Astrocyte (in vitro differentiated cells and primary cell): ENCODE data around the gene RSKR. TPM values are rescaled to one million over a fixed set of nuclear protein-coding genes. Genes with fewer than 3 reads are reported as not detected.

Source experiments
- DNase-seq: peaks from one replicate; pipeline ENCODE4 v3.0.0-alpha.2; 2010; ENCODE audit warnings: low read depth
- FAIRE-seq: peaks from 2 replicates; lab custom pipeline; 2011; peaks lifted over from hg19 to GRCh38; lab: Jason Lieb, UNC
- H2AFZ ChIP-seq: 2 replicates; pipeline ENCODE4 v1.6.0; 2012; ENCODE audit warnings: low read depth, low read length, inconsistent platforms
- H3K27ac ChIP-seq: 2 replicates; pipeline ENCODE4 v1.5.1; 2011; ENCODE audit warnings: low read depth, low read length, inconsistent platforms
- H3K27me3 ChIP-seq: 2 replicates; pipeline ENCODE4 v1.6.0; 2011; ENCODE audit warnings: low read length, inconsistent platforms; ENCODE audit not compliant: insufficient read depth
- H3K36me3 ChIP-seq: 2 replicates; pipeline ENCODE4 v1.5.1; 2011; ENCODE audit warnings: low read length, inconsistent platforms; ENCODE audit not compliant: insufficient read depth
- H3K4me1 ChIP-seq: 2 replicates; pipeline ENCODE4 v1.5.1; 2011; ENCODE audit warnings: low read length, inconsistent platforms; ENCODE audit not compliant: insufficient read depth
- H3K4me2 ChIP-seq: 2 replicates; pipeline ENCODE4 v1.6.0; 2012; ENCODE audit warnings: low read length, inconsistent platforms
- H3K4me3 ChIP-seq: 2 replicates; pipeline ENCODE4 v1.5.1; 2011; ENCODE audit warnings: low read depth, mild to moderate bottlenecking, low read length, inconsistent platforms; ENCODE audit not compliant: insufficient read depth
- H3K79me2 ChIP-seq: 2 replicates; pipeline ENCODE4 v1.6.0; 2012; ENCODE audit warnings: mild to moderate bottlenecking, low read length, inconsistent platforms; ENCODE audit not compliant: insufficient read depth
- H3K9ac ChIP-seq: 2 replicates; pipeline ENCODE4 v1.6.0; 2012; ENCODE audit warnings: mild to moderate bottlenecking, low read length, inconsistent platforms
- H3K9me3 ChIP-seq: 2 replicates; pipeline ENCODE4 v1.5.1; 2012; ENCODE audit warnings: low read depth, mild to moderate bottlenecking, low read length, inconsistent platforms; ENCODE audit not compliant: insufficient read depth
- H4K20me1 ChIP-seq: 2 replicates; pipeline ENCODE4 v1.6.0; 2012; ENCODE audit warnings: low read length, inconsistent platforms; ENCODE audit not compliant: insufficient read depth
- H3K27ac Mint-ChIP-seq: one replicate; pipeline ENCODE4 v1.8.0; 2021; ENCODE audit warnings: mild to moderate bottlenecking, mixed read lengths; ENCODE audit not compliant: unreplicated experiment
- H3K27me3 Mint-ChIP-seq: one replicate; pipeline ENCODE4 v1.8.0; 2021; ENCODE audit warnings: low read depth, mixed read lengths; ENCODE audit not compliant: unreplicated experiment
- H3K36me3 Mint-ChIP-seq: one replicate; pipeline ENCODE4 v1.8.0; 2021; ENCODE audit warnings: low read depth, mixed read lengths; ENCODE audit not compliant: unreplicated experiment
- H3K4me1 Mint-ChIP-seq: one replicate; pipeline ENCODE4 v1.8.0; 2021; ENCODE audit warnings: low read depth, mixed read lengths; ENCODE audit not compliant: unreplicated experiment
- H3K4me3 Mint-ChIP-seq: one replicate; pipeline ENCODE4 v1.8.0; 2021; ENCODE audit warnings: mild to moderate bottlenecking, moderate library complexity, mixed read lengths; ENCODE audit not compliant: unreplicated experiment
- H3K9me3 Mint-ChIP-seq: one replicate; pipeline ENCODE4 v1.8.0; 2021; ENCODE audit warnings: mild to moderate bottlenecking, mixed read lengths; ENCODE audit not compliant: unreplicated experiment
- EZH2 ChIP-seq: IDR thresholded peaks from 2 replicates; pipeline ENCODE4 v1.6.1; 2012; ENCODE audit warnings: mild to moderate bottlenecking, low read length, inconsistent platforms; ENCODE audit not compliant: insufficient read depth
- total RNA-seq: library from RNA; stranded (reverse); gene quantifications from 2 replicates; pipeline ENCODE4 v1.2.1, GENCODE V29; 2021
- TF ChIP-seq, protein P1 (sequence below): IDR thresholded peaks from 2 replicates; pipeline ENCODE4 v1.5.1; 2011; ENCODE audit warnings: low read depth, mild to moderate bottlenecking, inconsistent platforms, low read length, moderate library complexity; ENCODE audit not compliant: insufficient read depth

The RSKR gene
- total RNA-seq, 1 donor from 2014 or later, result 13.5 TPM

DNA sequence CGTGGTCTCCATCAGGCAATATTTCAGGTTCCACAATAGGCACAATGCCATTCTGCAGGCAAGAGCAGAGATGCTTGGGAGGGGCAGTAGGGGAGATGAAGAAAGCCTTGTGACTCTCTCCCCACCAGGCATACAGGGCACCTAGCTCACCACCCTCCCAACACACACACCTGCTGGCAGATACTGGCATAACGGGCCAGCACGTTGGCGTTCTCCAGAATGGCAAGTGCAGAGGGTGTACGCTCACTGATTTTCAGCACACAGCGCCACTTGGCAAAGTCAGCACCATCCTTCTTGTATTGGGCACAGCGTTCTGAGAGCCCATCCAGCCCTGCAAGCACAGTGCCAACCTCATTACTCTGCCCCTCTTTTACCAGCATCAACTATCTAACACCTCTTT lies 39.5 kb downstream of the RSKR start:
- FAIRE-seq, result no peak
- H3K4me3 Mint-ChIP-seq, result no peak overlapping the region
- H3K79me2 ChIP-seq, result peaks cover 17% of the 10 kb centered on the region

DNA sequence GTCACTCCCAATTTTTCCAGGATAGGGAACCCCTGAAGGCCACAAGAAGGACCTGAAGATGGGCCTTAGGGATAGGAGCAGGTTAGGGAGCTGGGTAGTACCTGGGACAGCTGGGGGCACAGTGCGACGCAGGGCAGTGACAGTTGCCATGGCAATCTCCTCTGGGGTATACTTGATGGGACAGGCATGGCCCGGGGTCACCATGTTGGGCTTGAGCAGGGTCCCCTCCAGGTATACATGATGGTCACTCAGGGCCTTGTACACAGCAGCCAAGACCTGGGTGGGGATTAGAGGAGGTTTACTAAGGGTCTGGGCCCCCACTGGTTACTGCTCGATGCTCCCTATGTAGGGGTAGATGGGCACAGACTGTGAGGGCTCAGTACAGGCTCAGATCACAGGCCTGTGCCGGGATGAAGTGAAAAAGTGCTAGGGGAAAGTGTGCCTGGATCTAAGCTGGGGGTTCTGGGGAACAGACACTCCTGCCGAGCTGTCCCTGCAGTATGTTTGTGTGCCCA lies 40.0 kb downstream of the RSKR start:
- H3K27ac ChIP-seq, result no peak overlapping the region
- peaks cover 10% of the 10 kb centered on the region for H3K36me3 Mint-ChIP-seq
- no peak overlapping the region for H3K4me3 Mint-ChIP-seq
- no peaks in the 10 kb centered on the region for H3K27me3 ChIP-seq
- H3K4me3 ChIP-seq, result no peak overlapping the region
- no peak overlapping the region for H3K9ac ChIP-seq
- H3K27ac Mint-ChIP-seq, result no peak overlapping the region
- no peaks in the 10 kb centered on the region for H3K9me3 ChIP-seq
- TF ChIP-seq, protein P1, sequence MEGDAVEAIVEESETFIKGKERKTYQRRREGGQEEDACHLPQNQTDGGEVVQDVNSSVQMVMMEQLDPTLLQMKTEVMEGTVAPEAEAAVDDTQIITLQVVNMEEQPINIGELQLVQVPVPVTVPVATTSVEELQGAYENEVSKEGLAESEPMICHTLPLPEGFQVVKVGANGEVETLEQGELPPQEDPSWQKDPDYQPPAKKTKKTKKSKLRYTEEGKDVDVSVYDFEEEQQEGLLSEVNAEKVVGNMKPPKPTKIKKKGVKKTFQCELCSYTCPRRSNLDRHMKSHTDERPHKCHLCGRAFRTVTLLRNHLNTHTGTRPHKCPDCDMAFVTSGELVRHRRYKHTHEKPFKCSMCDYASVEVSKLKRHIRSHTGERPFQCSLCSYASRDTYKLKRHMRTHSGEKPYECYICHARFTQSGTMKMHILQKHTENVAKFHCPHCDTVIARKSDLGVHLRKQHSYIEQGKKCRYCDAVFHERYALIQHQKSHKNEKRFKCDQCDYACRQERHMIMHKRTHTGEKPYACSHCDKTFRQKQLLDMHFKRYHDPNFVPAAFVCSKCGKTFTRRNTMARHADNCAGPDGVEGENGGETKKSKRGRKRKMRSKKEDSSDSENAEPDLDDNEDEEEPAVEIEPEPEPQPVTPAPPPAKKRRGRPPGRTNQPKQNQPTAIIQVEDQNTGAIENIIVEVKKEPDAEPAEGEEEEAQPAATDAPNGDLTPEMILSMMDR, result no peak
- no peak for TF ChIP-seq EZH2
- peaks cover 15% of the 10 kb centered on the region for H3K36me3 ChIP-seq
- H3K27me3 Mint-ChIP-seq, result peaks cover 7% of the 10 kb centered on the region
- H3K79me2 ChIP-seq, result peaks cover 22% of the 10 kb centered on the region
- no peak overlapping the region for H3K4me2 ChIP-seq
- H2AFZ ChIP-seq, result no peak overlapping the region
- peaks cover 11% of the 10 kb centered on the region for H3K4me1 Mint-ChIP-seq
- FAIRE-seq (no peak), DNase-seq (no peak)
- no peaks in the 10 kb centered on the region for H3K9me3 Mint-ChIP-seq
- H3K4me1 ChIP-seq, result peaks cover 14% of the 10 kb centered on the region
- peaks cover 11% of the 10 kb centered on the region for H4K20me1 ChIP-seq

More for the DNA sequence above, 39.5 kb downstream of the RSKR start:
- Histone ChIP-seq H3K4me2 (no peak overlapping the region), H3K27me3 (no peaks in the 10 kb centered on the region), H4K20me1 (peaks cover 6% of the 10 kb centered on the region), H3K9ac (no peak overlapping the region), H3K27ac (no peak overlapping the region), H3K4me3 (no peak overlapping the region), H3K4me1 (peaks cover 14% of the 10 kb centered on the region), H3K9me3 (no peaks in the 10 kb centered on the region), H2AFZ (no peak overlapping the region), H3K36me3 (peaks cover 19% of the 10 kb centered on the region)
- Mint-ChIP-seq H3K27me3 (peaks cover 7% of the 10 kb centered on the region), H3K4me1 (peaks cover 10% of the 10 kb centered on the region), H3K36me3 (peaks cover 13% of the 10 kb centered on the region), H3K9me3 (no peaks in the 10 kb centered on the region), H3K27ac (no peak overlapping the region)
- TF ChIP-seq EZH2, result no peak
- TF ChIP-seq, protein P1, result no peak
- DNase-seq, result no peak

DNA sequence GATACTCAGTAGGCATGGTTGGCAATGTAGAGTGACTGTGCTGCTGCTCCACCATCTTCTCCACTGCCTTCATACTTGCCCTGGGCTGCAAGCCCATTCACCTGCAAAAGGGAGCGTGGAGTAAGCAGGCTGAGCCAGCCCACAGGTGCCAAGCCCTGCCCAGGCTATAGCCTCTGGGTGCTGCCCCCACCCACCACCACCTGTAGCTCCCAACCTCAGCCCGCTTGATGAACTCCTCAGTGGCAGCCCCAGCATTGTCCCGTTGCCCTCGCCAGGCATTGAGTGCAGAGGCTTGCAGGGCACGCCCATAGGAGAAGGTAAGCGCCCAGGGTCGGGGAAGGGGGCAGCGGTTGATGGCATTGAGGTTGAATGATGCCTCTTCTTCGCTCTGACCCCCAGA lies 40.5 kb downstream of the RSKR start:
- no peak for FAIRE-seq
- Mint-ChIP-seq H3K4me3 (no peak overlapping the region), H3K36me3 (peaks cover 10% of the 10 kb centered on the region)

More for the DNA sequence above, 40.5 kb downstream of the RSKR start:
- Histone ChIP-seq H3K9me3 (no peaks in the 10 kb centered on the region), H3K27ac (no peak overlapping the region), H3K4me3 (no peak overlapping the region), H3K27me3 (no peaks in the 10 kb centered on the region), H3K4me1 (peaks cover 14% of the 10 kb centered on the region), H4K20me1 (peaks cover 11% of the 10 kb centered on the region), H2AFZ (no peak overlapping the region), H3K79me2 (peaks cover 24% of the 10 kb centered on the region), H3K9ac (no peak overlapping the region), H3K36me3 (peaks cover 10% of the 10 kb centered on the region), H3K4me2 (no peak overlapping the region)
- H3K27me3 Mint-ChIP-seq, result peaks cover 7% of the 10 kb centered on the region
- no peak overlapping the region for H3K27ac Mint-ChIP-seq
- peaks cover 11% of the 10 kb centered on the region for H3K4me1 Mint-ChIP-seq
- no peak for DNase-seq
- no peaks in the 10 kb centered on the region for H3K9me3 Mint-ChIP-seq
- TF ChIP-seq, protein P1, result no peak
- no peak for TF ChIP-seq EZH2
